Islet precursor cell (in vitro differentiated cells): ENCODE data around the gene CLDN11.

ENCODE experiments used
- DNase-seq: peaks from one replicate; pipeline ENCODE4 v3.0.0-alpha.2; 2018

The CLDN11 gene

GRCh38 chr3:170428095-170428494 lies 9.4 kb downstream of the CLDN11 start:
- DNase-seq: no peak

- no peak for DNase-seq
These were observed 10.4 kb downstream of the CLDN11 start for GRCh38 chr3:170429050-170429449.

GRCh38 chr3:170431054-170431453 lies 12.4 kb downstream of the CLDN11 start:
- no peak for DNase-seq

GRCh38 chr3:170432416-170432815 lies 13.7 kb downstream of the CLDN11 start:
- DNase-seq: no peak

- no peak for DNase-seq
These were observed 18.0 kb downstream of the CLDN11 start for GRCh38 chr3:170436697-170437096.

DNA sequence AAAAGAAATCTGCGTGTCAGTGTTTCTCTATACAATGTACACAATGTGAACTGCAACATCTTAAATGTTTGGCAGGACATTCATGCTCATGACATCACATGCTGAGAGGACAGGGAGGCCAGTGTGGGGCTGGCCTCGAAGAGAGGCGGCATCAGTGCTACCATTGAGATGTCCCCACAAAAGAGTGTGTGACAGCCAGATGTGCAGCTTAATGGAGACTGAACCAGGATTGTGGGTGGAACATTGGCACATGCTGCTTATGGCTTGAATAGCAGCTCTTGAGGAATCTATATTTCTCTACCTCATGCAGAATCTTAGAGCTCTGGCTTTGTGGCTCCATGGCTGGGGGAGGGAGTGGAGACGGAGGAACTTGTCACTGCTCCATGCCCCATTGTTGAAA lies 18.5 kb downstream of the CLDN11 start:
- DNase-seq: no peak

- DNase-seq: no peak
These were observed 19.2 kb downstream of the CLDN11 start for GRCh38 chr3:170437696-170438407.

DNA sequence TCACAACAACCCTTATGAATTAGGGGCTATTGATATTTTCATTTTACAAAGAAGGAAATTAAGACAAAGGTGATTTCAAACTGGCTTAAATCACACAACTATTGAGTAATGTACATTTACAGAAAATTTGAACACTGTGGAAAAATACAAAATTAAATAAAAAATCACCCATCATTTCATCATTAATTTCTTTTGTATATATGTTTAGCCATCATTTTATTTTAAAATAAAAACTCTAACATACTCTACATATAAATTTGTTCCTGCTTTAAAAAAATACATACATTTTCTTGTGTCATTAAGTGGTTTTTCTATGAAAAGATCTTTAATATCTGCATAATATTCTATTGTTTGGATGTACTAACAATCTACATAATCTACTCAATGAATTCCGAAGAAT lies 20.2 kb downstream of the CLDN11 start:
- no peak for DNase-seq

- DNase-seq: no peak
These were observed 21.7 kb downstream of the CLDN11 start for GRCh38 chr3:170440344-170440743.

DNA sequence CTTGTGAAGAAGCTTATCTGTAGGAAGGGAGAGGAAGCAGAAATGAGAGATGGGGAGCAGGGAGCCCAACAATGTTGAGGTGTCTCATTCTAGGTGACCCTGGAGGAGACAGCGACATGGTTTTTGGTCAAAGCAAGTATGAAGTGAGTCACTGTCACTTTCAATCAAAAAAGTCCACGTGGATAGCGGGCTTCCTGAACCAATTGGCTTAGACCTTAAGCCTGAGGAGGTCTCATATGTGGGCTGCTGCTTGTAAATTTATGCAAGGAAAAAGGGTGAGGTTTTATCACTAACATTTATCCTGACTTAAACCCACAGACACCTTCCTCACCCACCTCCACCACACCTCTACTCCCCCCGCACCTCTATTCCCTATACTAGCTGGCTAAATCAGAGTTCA lies 22.7 kb downstream of the CLDN11 start:
- no peak for DNase-seq

GRCh38 chr3:170442947-170443346 lies 24.3 kb downstream of the CLDN11 start:
- DNase-seq: no peak

DNA sequence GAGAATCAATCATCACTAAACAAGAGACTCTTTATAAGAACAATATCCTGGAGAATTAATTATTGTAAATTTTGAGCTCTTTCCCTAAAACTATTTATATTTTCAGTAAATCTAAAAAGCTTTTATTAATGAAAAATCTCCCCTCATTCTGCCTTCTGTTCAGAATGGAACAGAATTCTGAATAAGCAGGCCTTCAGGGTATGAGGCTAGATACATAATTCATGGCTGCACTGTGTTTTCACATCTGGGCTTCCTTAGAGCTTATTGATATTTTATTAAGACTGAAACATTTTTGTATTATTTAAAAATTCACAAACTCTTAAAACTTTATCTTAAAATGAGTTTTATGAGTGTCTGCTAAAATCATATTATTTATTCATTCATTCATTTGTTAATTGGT lies 24.8 kb downstream of the CLDN11 start:
- DNase-seq: no peak

- no peak for DNase-seq
These were observed 29.9 kb downstream of the CLDN11 start for GRCh38 chr3:170448584-170448983.

DNA sequence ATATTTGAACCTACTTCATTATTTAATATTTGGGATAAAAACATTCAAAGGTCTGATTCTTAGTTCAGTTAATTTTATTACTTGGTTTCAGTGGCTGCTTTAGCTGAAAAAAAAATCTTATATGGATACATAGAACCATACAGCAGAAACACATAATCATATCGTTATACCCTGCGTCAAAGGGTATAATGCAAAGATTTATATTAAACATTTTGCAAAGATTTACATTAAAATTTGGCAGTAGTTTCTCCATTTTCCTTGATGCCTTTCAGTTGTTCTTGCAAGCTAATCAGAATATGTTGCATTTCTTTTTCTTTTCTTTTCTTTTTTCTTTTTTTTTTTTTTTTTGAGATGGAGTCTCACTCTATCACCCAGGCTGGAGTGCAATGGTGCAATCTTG lies 31.4 kb downstream of the CLDN11 start:
- DNase-seq: no peak

DNA sequence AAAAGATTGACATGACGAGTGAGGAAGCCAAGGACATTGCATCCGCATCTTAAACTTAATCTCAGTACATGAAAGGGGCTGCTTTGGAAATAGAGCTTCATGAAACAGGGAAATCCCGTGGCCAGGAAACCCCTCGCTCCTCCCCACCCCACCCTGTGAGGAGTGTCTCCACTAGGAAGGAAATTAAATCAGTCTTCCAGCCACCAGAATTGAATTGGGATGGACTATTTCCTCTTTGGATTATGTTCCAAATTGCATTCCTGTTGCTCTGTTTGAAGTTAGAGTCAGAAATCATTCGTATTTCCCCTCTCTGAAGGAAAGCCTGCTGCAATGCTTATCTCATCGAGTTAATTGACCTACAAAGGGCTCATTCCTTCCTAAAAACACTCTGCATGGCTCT lies 35.8 kb downstream of the CLDN11 start:
- DNase-seq: no peak

- DNase-seq: no peak
These were observed 39.6 kb downstream of the CLDN11 start for GRCh38 chr3:170458285-170458684.

- DNase-seq: no peak
These were observed 44.3 kb downstream of the CLDN11 start for GRCh38 chr3:170463011-170463410.

GRCh38 chr3:170465955-170466354 lies 47.3 kb downstream of the CLDN11 start:
- DNase-seq: no peak

DNA sequence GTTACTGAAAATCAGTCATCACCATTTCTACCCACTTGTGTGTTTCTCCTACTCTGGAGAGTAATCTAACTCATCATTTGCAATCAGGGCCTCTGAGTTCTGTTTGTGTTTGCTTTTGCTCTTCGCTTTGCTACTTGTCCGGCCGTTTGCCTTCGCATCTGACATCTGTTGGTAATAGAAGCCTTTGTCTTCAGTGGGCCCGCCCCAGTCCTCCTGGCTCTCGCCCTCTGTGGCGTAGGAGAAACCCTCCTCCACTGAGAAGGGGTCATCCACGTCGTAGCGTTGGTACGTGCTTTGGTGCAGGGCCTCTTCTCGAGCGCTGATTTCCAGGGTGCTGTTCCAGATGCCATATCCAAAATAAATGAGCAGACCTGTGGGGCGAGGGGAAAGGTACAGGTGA lies 48.3 kb downstream of the CLDN11 start:
- no peak for DNase-seq

GRCh38 chr3:170467571-170468147 lies 49.0 kb downstream of the CLDN11 start:
- DNase-seq: no peak

GRCh38 chr3:170469151-170470062 lies 50.7 kb downstream of the CLDN11 start:
- no peak for DNase-seq

GRCh38 chr3:170470063-170471016 lies 51.7 kb downstream of the CLDN11 start:
- no peak for DNase-seq

- DNase-seq: no peak
These were observed 52.5 kb downstream of the CLDN11 start for GRCh38 chr3:170471149-170471548.
